K562 (cell line): ENCODE results near the gene PPP1R3C. TPM values are rescaled to one million over a fixed set of nuclear protein-coding genes. Genes with fewer than 3 reads are reported as not detected.

Experiments used
- CHD7 ChIP-seq: fragments of 200-600 bp; sonication (generic); IDR thresholded peaks from one replicate; pipeline ENCODE4 v1.6.1; 2012; ENCODE audit warnings: mild to moderate bottlenecking, low read depth, low read length, inconsistent platforms
- MGA ChIP-seq: fragments of 450-650 bp; IDR thresholded peaks from 2 replicates; pipeline ENCODE4 v1.6.1; 2016; ENCODE audit warnings: mild to moderate bottlenecking, moderate library complexity
- NR0B1 ChIP-seq: fragments of 450-650 bp; IDR thresholded peaks from one replicate; pipeline ENCODE4 v1.6.1; 2018; ENCODE audit warnings: mild to moderate bottlenecking, moderate library complexity; ENCODE audit not compliant: partially characterized antibody
- polyA plus RNA-seq, 8 experiments: library from polyadenylated mRNA; depleted of rRNA in 4 of 8; stranded (reverse) in 5 of 8; unstranded in 3 of 8; fragments of >200 nt; fragmentation: Nextera tagmentation in 2 of 8; fragmentation: Illumina TruSeq in 1 of 8; extraction: Ambion mirVana in 2 of 8; extraction: Trizol in 1 of 8; gene quantifications; 2 replicates each; pipeline versions ENCODE4 v1.2.1 to v1.2.3, GENCODE V29; 2011 to 2014; ENCODE audit warnings: inconsistent platforms in 1 of 8, missing spikeins in 1 of 8
- total RNA-seq, 7 experiments: library from RNA; depleted of rRNA in 6 of 7; stranded (reverse); fragments of >200 nt in 6 of 7; fragmentation: Illumina TruSeq in 2 of 7; extraction: Trizol in 2 of 7; gene quantifications; 2 replicates each; pipeline versions ENCODE4 v1.2.1 to v1.2.3, GENCODE V29; 2011 to 2021; ENCODE audit warnings: low replicate concordance in 1 of 7

Gene PPP1R3C
- total and polyA plus RNA-seq, 9 of the 15 experiments (the other 6 are each of a cell fraction or from before 2014, with no cell fraction given), result 0.06 to 0.24 (median 0.12) TPM; not detected in 3

- TF ChIP-seq CHD7 (no peak), NR0B1 (no peak), MGA (no peak)
These were observed 26.9 kb downstream of the PPP1R3C start (continued) for GRCh38 chr10:91605968-91606367.
